Bronchial epithelial cell (primary cell): ENCODE results near the gene BABAM2. TPM values are rescaled to one million over a fixed set of nuclear protein-coding genes. Genes with fewer than 3 reads are reported as not detected.
"Not testable (repeated sequence)": the region's sequence is repeated elsewhere in the genome, so short reads cannot be mapped to it uniquely, and the experiment has no call there.

Source experiments
- DNase-seq: peaks from one replicate; pipeline ENCODE4 v3.0.0-alpha.2; 2010; ENCODE audit warnings: low read depth
- FAIRE-seq: peaks from 2 replicates; lab custom pipeline; 2011; peaks lifted over from hg19 to GRCh38; lab: Jason Lieb, UNC
- H3K27me3 ChIP-seq: 2 replicates; pipeline ENCODE4 v1.5.1; 2011; ENCODE audit warnings: low read length; ENCODE audit not compliant: control insufficient read depth, insufficient read depth
- H3K36me3 ChIP-seq: 2 replicates; pipeline ENCODE4 v1.5.1; 2011; ENCODE audit warnings: low read length; ENCODE audit not compliant: control insufficient read depth, insufficient read depth
- H3K4me3 ChIP-seq: 2 replicates; pipeline ENCODE4 v1.5.1; 2011; ENCODE audit warnings: mild to moderate bottlenecking, low read depth, low read length, control low read depth
- total RNA-seq: library from RNA; depleted of rRNA; stranded (reverse); fragments of >200 nt; gene quantifications from 2 replicates; pipeline ENCODE4 v1.2.1, GENCODE V29; 2014
- TF ChIP-seq, protein P1 (sequence below): IDR thresholded peaks from 2 replicates; pipeline ENCODE4 v1.5.1; 2011; ENCODE audit warnings: mild to moderate bottlenecking, moderate library complexity, low read length, control low read depth, inconsistent platforms; ENCODE audit not compliant: insufficient read depth, severe bottlenecking

BABAM2 gene
- total RNA-seq, 1 donor from 2014 or later: 8.4 TPM

DNA sequence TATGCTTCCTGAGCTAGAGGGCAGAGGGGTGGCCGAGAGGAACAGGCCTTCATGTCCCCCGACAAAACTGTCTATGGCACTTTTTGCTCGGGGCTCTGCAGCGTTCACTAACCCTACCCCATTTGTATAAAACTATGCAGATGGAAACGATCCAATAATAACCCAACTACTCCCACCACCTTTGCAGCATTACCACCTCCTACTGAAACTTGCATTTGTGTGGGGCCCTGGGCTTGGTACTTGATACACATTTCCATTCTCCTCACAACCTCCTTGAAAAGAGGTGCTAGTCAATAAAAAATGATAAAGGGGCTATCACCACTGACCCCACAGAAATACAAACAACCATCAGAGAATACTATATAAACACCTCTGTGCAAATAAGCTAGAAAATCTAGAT lies 438.7 kb downstream of the BABAM2 start:
- no peak overlapping the region for H3K4me3 ChIP-seq
- no peak for FAIRE-seq
- no peaks in the 10 kb centered on the region for H3K36me3 ChIP-seq
- H3K27me3 ChIP-seq: no peaks in the 10 kb centered on the region
- TF ChIP-seq, protein P1, sequence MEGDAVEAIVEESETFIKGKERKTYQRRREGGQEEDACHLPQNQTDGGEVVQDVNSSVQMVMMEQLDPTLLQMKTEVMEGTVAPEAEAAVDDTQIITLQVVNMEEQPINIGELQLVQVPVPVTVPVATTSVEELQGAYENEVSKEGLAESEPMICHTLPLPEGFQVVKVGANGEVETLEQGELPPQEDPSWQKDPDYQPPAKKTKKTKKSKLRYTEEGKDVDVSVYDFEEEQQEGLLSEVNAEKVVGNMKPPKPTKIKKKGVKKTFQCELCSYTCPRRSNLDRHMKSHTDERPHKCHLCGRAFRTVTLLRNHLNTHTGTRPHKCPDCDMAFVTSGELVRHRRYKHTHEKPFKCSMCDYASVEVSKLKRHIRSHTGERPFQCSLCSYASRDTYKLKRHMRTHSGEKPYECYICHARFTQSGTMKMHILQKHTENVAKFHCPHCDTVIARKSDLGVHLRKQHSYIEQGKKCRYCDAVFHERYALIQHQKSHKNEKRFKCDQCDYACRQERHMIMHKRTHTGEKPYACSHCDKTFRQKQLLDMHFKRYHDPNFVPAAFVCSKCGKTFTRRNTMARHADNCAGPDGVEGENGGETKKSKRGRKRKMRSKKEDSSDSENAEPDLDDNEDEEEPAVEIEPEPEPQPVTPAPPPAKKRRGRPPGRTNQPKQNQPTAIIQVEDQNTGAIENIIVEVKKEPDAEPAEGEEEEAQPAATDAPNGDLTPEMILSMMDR: no peak
- DNase-seq: no peak

DNA sequence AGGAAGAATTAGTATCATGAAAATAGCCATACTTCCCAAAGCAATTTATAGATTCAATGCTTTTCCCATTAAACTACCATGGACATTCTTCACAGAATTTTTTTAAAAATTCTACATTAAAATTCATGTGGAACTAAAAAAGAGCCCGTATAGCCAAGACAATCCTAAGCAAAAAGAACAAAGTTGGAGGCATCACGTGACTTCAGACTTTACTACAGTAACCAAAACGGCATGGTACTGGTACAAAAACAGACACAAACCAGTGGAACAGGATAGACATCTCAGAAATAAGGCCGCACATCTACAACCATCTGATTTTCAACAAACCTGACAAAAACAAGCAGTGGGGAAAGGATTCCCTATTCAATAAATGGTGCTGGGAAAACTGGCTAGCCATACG lies 440.2 kb downstream of the BABAM2 start:
- not testable (repeated sequence) for DNase-seq, H3K36me3 ChIP-seq, FAIRE-seq, H3K4me3 ChIP-seq, H3K27me3 ChIP-seq

DNA sequence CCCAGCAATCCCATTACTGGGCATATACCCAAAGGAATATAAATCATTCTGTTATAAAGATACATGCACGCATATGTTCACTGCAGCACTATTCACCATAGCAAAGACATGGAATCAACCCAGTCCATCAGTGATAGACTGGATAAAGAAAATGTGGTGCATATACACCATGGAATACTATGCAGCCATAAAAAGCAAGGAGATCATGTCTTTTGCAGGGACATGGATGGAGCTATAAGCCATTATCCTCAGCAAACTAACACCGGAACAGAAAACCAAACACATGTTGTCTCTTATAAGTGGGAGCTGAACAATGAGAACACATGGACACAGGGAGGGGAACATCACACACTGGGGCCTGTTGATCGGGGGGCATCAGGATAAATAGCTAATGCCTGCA lies 441.3 kb downstream of the BABAM2 start:
- H3K27me3 ChIP-seq, FAIRE-seq, DNase-seq, H3K4me3 ChIP-seq, H3K36me3 ChIP-seq: not testable (repeated sequence)

DNA sequence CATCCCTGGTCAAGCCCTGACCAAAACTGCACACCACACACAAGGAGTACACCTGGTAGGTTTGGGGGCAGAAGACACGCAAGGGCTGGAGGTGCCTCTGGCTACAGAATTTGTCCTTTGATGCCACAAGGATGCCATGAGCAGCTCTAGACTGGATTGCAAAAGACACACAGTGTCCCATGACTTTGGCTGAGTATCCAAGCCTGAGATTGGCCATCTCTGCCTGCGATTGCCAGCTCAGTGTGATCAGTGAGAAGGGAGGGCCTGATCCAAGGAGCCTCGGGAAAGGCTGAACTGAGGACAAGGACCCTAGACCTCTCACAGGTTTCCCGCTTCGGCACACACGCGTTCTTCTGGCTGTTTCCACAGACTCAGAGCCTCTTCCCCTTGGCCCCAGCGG lies 442.2 kb downstream of the BABAM2 start:
- no peak overlapping the region for H3K4me3 ChIP-seq
- no peaks in the 10 kb centered on the region for H3K27me3 ChIP-seq
- TF ChIP-seq, protein P1: no peak
- DNase-seq (no peak), FAIRE-seq (no peak)
- H3K36me3 ChIP-seq: no peaks in the 10 kb centered on the region

DNA sequence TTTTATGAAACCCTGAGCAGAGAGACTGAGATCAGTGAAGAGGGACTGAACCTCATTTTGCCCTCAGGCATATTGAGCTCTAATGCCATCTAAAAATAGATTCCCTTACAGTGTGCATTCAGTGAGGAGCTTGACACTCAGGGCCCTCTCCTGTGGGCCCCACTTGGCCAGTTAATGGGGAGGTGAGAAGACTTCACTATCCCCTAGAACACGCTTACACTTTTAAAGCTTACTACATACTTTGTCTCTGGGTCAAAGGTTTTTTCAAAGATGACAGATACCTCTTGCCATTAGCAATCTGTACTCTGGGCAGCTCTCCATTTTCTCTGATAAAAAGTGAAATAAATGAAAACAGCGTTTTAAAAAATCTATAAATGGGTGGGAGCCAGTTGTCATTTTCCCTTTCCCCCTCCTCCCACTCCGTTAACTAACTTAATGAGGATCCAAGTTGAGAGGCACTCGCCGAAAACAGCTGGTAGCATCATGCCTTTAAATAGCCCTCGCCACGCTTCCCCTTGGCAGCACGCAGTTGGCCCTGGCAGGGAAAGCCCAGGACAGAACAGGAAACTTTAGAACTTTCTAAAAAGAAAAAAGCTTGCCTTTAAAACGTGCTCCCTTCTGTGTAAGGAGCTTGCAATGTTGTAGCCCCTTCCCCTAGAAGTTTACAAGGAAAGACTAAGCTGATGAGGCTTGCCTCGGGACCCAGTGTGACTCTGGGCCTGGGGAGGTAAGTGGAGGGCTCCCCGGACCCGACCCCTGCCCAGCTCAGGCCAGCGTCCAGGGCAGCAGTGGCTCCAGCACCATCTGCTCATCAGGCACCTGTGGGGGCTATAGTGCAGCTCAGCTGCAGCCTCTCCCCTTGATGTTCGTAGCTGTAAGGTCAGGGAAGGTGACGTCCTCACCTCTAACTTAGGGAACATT lies 443.3 kb downstream of the BABAM2 start:
- H3K27me3 ChIP-seq: no peaks in the 10 kb centered on the region
- H3K4me3 ChIP-seq: no peak overlapping the region
- DNase-seq (no peak), FAIRE-seq (no peak)
- H3K36me3 ChIP-seq: no peaks in the 10 kb centered on the region
- TF ChIP-seq, protein P1: no peak

DNA sequence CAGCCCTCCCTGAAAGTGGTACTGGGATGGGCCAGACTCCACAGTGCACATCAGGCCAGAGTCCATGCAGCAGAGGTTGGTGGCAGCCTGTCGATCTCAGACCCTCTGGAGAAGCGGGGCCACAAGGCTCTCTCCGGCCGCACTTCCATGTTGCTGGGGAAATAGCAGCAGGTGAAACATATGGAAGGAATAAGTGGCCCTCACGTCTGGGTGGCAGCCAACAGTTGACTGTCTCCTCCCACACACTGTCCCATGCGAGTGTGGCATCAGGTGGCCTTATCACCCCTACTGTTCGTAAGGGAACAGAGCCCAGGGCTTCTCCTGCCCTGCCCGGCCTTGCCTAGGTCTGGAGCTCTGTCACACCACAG lies 444.0 kb downstream of the BABAM2 start:
- H3K4me3 ChIP-seq: no peak overlapping the region
- no peaks in the 10 kb centered on the region for H3K36me3 ChIP-seq
- DNase-seq (no peak), FAIRE-seq (no peak)
- TF ChIP-seq, protein P1: no peak
- H3K27me3 ChIP-seq: no peaks in the 10 kb centered on the region

DNA sequence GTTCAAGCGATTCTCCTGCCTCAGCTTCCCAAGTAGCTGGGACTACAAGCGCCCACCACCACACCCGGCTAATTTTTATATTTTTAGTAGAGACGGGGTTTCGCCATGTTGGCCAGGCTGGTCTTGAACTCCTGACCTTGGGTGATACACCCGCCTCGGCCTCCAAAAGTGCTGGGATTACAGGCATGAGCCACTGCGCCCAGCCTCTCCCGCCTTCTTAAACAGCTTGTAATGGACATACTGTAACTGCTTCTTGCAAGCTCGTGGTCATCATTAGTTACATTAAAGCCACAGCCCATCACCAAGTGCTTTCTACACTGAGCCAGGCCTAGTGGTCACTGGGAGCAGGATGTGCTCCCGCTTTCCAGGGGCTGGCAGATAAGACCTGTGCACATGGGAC lies 444.7 kb downstream of the BABAM2 start:
- H3K4me3 ChIP-seq, FAIRE-seq, H3K36me3 ChIP-seq, DNase-seq, H3K27me3 ChIP-seq: not testable (repeated sequence)
